Measurements from ENCODE around the gene TSKS. TPM values are rescaled to one million over a fixed set of nuclear protein-coding genes. Genes with fewer than 3 reads are reported as not detected.
A peak's percentile ranks its signal among the peaks of the same experiment; 100 is the strongest.

Gene TSKS
- total RNA-seq, 1 experiment from 2014 or later, result 0.48 TPM

- TF ChIP-seq ERG (CRISPR knock-in tag; IDR thresholded peaks at IDR 0.05) (no peak), JUN (CRISPR knock-in tag; IDR thresholded peaks at IDR 0.05) (no peak), ZNF138 (CRISPR knock-in tag; conservative IDR thresholded peaks at IDR 0.05) (no peak), NFYB (CRISPR knock-in tag; conservative IDR thresholded peaks at IDR 0.05; ENCODE audit: low read depth) (no peak), PRDM15 (CRISPR knock-in tag; IDR thresholded peaks at IDR 0.05) (no peak), SMAD3 (CRISPR knock-in tag; IDR thresholded peaks at IDR 0.05; ENCODE audit: borderline replicate concordance) (no peak), ESRRA (CRISPR knock-in tag; IDR thresholded peaks at IDR 0.05; ENCODE audit: borderline replicate concordance) (no peak), NFE2L1 (CRISPR knock-in tag; IDR thresholded peaks at IDR 0.05) (no peak), NFATC4 (CRISPR knock-in tag; IDR thresholded peaks at IDR 0.05) (no peak), EMX1 (CRISPR knock-in tag; IDR thresholded peaks at IDR 0.05) (no peak), TEAD1 (CRISPR knock-in tag; IDR thresholded peaks at IDR 0.05) (no peak), CREM (CRISPR knock-in tag; IDR thresholded peaks at IDR 0.05) (no peak), USF2 (CRISPR knock-in tag; IDR thresholded peaks at IDR 0.05) (no peak), ZNF317 (CRISPR knock-in tag; IDR thresholded peaks at IDR 0.05; ENCODE audit: borderline replicate concordance, low read depth) (no peak), RELA (CRISPR knock-in tag; IDR thresholded peaks at IDR 0.05; ENCODE audit: borderline replicate concordance) (no peak), ZNF425 (CRISPR knock-in tag; conservative IDR thresholded peaks at IDR 0.05) (no peak), ATF2 (CRISPR knock-in tag; IDR thresholded peaks at IDR 0.05; ENCODE audit: borderline replicate concordance, low read depth) (no peak), MAX (CRISPR knock-in tag; IDR thresholded peaks at IDR 0.05) (no peak)
- peak overlapping the region; percentile 94 for H3K4me3 Mint-ChIP-seq
- H3K9me3 Mint-ChIP-seq, result no peaks in the 10 kb centered on the region
- peaks cover 17% of the 10 kb centered on the region for H3K4me1 Mint-ChIP-seq
- ChIA-PET POLR2A (interaction anchor here (0.6 to 2.1 kb wide), 8 partner anchors 16 to 220 kb away, joined by 4 to 9 read pairs (median 4); partner anchors contain the start of gene PTOV1), CTCF (interaction anchor here (1.0 to 2.0 kb wide), 17 partner anchors 17 to 221 kb away, joined by 3 to 16 read pairs (median 4); partner anchors contain the start of genes ADM5 and FUZ)
- DNase-seq (ENCODE audit: low spot score) (no peak), ATAC-seq (no peak)
- H3K27ac Mint-ChIP-seq, result no peak overlapping the region; the same call in 1 of the 2 replicates
- H3K27me3 Mint-ChIP-seq (ENCODE audit: low read depth), result no peaks in the 10 kb centered on the region; the same call in 1 of the 2 replicates
- peaks cover 3% of the 10 kb centered on the region; the same call in 1 of the 2 replicates for H3K36me3 Mint-ChIP-seq
These were observed 4.3 kb upstream of the TSKS start for GRCh38 chr19:49767381-49767780.

All from WTC11 (cell line).